H9 (cell line): Measurements from ENCODE around the gene BPIFB2. TPM values are rescaled to one million over a fixed set of nuclear protein-coding genes. Genes with fewer than 3 reads are reported as not detected.

Experiments used
- DNase-seq: peaks from one replicate; pipeline ENCODE4 v3.0.0-alpha.2; 2017
- H2AFZ ChIP-seq: one replicate; pipeline ENCODE4 v1.6.1; 2013; ENCODE audit warnings: mild to moderate bottlenecking, low read length, control low read depth, moderate library complexity
- H2AK5ac ChIP-seq: 2 replicates; pipeline ENCODE4 v1.6.1; 2013; ENCODE audit warnings: low read length, control low read depth, mixed read lengths; ENCODE audit not compliant: insufficient read length
- H2BK120ac ChIP-seq: one replicate; pipeline ENCODE4 v1.6.1; 2013; ENCODE audit warnings: low read depth, mild to moderate bottlenecking, low read length, control low read depth, inconsistent platforms; ENCODE audit not compliant: poor library complexity, severe bottlenecking
- H2BK12ac ChIP-seq: 2 replicates; pipeline ENCODE4 v1.6.1; 2013; ENCODE audit warnings: low read length, control low read depth, mixed read lengths, low read depth; ENCODE audit not compliant: insufficient read length
- H2BK15ac ChIP-seq: 2 replicates; pipeline ENCODE4 v1.6.1; 2013; ENCODE audit warnings: low read depth, low read length, control low read depth
- H2BK20ac ChIP-seq: one replicate; pipeline ENCODE4 v1.6.1; 2013; ENCODE audit warnings: low read depth, mild to moderate bottlenecking, low read length, control low read depth, inconsistent platforms; ENCODE audit not compliant: poor library complexity, severe bottlenecking
- H2BK5ac ChIP-seq: 2 replicates; pipeline ENCODE4 v1.6.1; 2013; ENCODE audit warnings: low read length, control low read depth, mixed read lengths; ENCODE audit not compliant: insufficient read length
- H3K14ac ChIP-seq: 2 replicates; pipeline ENCODE4 v1.6.1; 2013; ENCODE audit warnings: low read length, control low read depth; ENCODE audit not compliant: insufficient read depth
- H3K18ac ChIP-seq: 2 replicates; pipeline ENCODE4 v1.6.1; 2013; ENCODE audit warnings: low read depth, mild to moderate bottlenecking, mixed read lengths, low read length, control low read depth; ENCODE audit not compliant: insufficient read length
- H3K23ac ChIP-seq: 2 replicates; pipeline ENCODE4 v1.6.1; 2013; ENCODE audit warnings: low read length, control low read depth, mixed read lengths, low read depth; ENCODE audit not compliant: insufficient read length
- H3K23me2 ChIP-seq: 2 replicates; pipeline ENCODE4 v1.6.1; 2013; ENCODE audit warnings: low read depth, mild to moderate bottlenecking, mixed read lengths, low read length, control low read depth; ENCODE audit not compliant: insufficient read length, poor library complexity, severe bottlenecking
- H3K27ac ChIP-seq: 2 replicates; pipeline ENCODE4 v1.5.1; 2013; ENCODE audit warnings: low read length, control low read depth, mixed read lengths, low read depth; ENCODE audit not compliant: insufficient read length
- H3K27me3 ChIP-seq: 2 replicates; pipeline ENCODE4 v1.6.1; 2013; ENCODE audit warnings: low read length, control low read depth, inconsistent platforms; ENCODE audit not compliant: insufficient read depth
- H3K4ac ChIP-seq: 2 replicates; pipeline ENCODE4 v1.6.1; 2013; ENCODE audit warnings: low read depth, mild to moderate bottlenecking, control low read depth, inconsistent platforms, low read length, moderate library complexity
- H3K4me1 ChIP-seq: 2 replicates; pipeline ENCODE4 v1.6.1; 2013; ENCODE audit warnings: low read length, control low read depth, inconsistent platforms; ENCODE audit not compliant: insufficient read depth
- H3K4me2 ChIP-seq: 2 replicates; pipeline ENCODE4 v1.6.1; 2013; ENCODE audit warnings: low read length, control low read depth, mixed read lengths; ENCODE audit not compliant: insufficient read length, insufficient read depth
- H3K56ac ChIP-seq: 2 replicates; pipeline ENCODE4 v1.6.1; 2013; ENCODE audit warnings: low read depth, mild to moderate bottlenecking, mixed read lengths, low read length, control low read depth; ENCODE audit not compliant: insufficient read length
- H3K79me1 ChIP-seq: 2 replicates; pipeline ENCODE4 v1.6.1; 2013; ENCODE audit warnings: low read depth, mild to moderate bottlenecking, moderate library complexity, low read length, control low read depth, inconsistent platforms; ENCODE audit not compliant: insufficient read depth, poor library complexity, severe bottlenecking
- H3K79me2 ChIP-seq: 2 replicates; pipeline ENCODE4 v1.6.1; 2013; ENCODE audit warnings: low read length, control low read depth, inconsistent platforms; ENCODE audit not compliant: insufficient read depth
- H3K9ac ChIP-seq: 2 replicates; pipeline ENCODE4 v1.6.1; 2013; ENCODE audit warnings: low read length, control low read depth, mixed read lengths; ENCODE audit not compliant: insufficient read length; ENCODE audit errors: extremely low read depth
- H3K9me3 ChIP-seq: one replicate; pipeline ENCODE4 v1.6.1; 2013; ENCODE audit warnings: low read depth, low read length, inconsistent platforms; ENCODE audit not compliant: control insufficient read depth
- H3T11ph ChIP-seq: one replicate; pipeline ENCODE4 v1.6.1; 2013; ENCODE audit warnings: mild to moderate bottlenecking, low read length, control low read depth, inconsistent platforms
- H4K20me1 ChIP-seq: one replicate; pipeline ENCODE4 v1.6.1; 2013; ENCODE audit not compliant: control insufficient read depth, insufficient read length, insufficient read depth
- H4K5ac ChIP-seq: 2 replicates; pipeline ENCODE4 v1.6.1; 2013; ENCODE audit warnings: low read depth, mild to moderate bottlenecking, mixed read lengths, low read length, control low read depth; ENCODE audit not compliant: insufficient read length
- H4K8ac ChIP-seq: replicated peaks from 2 replicates; pipeline ENCODE4 v1.6.1; 2013; ENCODE audit warnings: low read length, control low read depth, mixed read lengths, low read depth; ENCODE audit not compliant: insufficient read length
- H4K91ac ChIP-seq: 2 replicates; pipeline ENCODE4 v1.6.1; 2013; ENCODE audit warnings: low read depth, mild to moderate bottlenecking, moderate library complexity, mixed read lengths, low read length, control low read depth; ENCODE audit not compliant: insufficient read length
- H3K27ac Mint-ChIP-seq, 3 experiments: 2 replicates in 2 of 3; 3 replicates in 1 of 3; pipeline ENCODE4 v1.8.0; 2020 to 2021; ENCODE audit warnings: mixed read lengths in 3 of 3, mild to moderate bottlenecking in 1 of 3, moderate library complexity in 1 of 3
- H3K27me3 Mint-ChIP-seq: 2 replicates; pipeline ENCODE4 v1.8.0; 2021; ENCODE audit warnings: low read depth, mild to moderate bottlenecking, moderate library complexity, mixed read lengths
- H3K36me3 Mint-ChIP-seq, 3 experiments: 2 replicates in 2 of 3; 3 replicates in 1 of 3; pipeline ENCODE4 v1.8.0; 2020 to 2021; ENCODE audit warnings: low read depth in 3 of 3, mixed read lengths in 3 of 3; ENCODE audit not compliant: insufficient read depth in 1 of 3
- H3K4me1 Mint-ChIP-seq, 2 experiments: 2 replicates each; pipeline ENCODE4 v1.8.0; 2020; ENCODE audit warnings: mixed read lengths in 2 of 2
- H3K4me3 Mint-ChIP-seq, 2 experiments: 2 replicates in 1 of 2; 3 replicates in 1 of 2; pipeline ENCODE4 v1.8.0; 2020 to 2021; ENCODE audit warnings: mild to moderate bottlenecking in 2 of 2, mixed read lengths in 2 of 2, moderate library complexity in 1 of 2
- H3K9me3 Mint-ChIP-seq, 2 experiments: 2 replicates in 1 of 2; 3 replicates in 1 of 2; pipeline ENCODE4 v1.8.0; 2020; ENCODE audit warnings: mild to moderate bottlenecking in 2 of 2, mixed read lengths in 2 of 2, moderate library complexity in 1 of 2
- total RNA-seq: library from RNA; stranded (reverse); gene quantifications from 2 replicates; pipeline ENCODE4 v1.2.1, GENCODE V29; 2021
- TF ChIP-seq, protein P1 (sequence below): fragments of 200-600 bp; sonication (generic); conservative IDR thresholded peaks from 3 replicates; pipeline ENCODE4 v1.8.0; 2021; ENCODE audit warnings: antibody characterized with exemption, mild to moderate bottlenecking

Gene BPIFB2
- total RNA-seq, 1 experiment from 2014 or later = not detected

DNA sequence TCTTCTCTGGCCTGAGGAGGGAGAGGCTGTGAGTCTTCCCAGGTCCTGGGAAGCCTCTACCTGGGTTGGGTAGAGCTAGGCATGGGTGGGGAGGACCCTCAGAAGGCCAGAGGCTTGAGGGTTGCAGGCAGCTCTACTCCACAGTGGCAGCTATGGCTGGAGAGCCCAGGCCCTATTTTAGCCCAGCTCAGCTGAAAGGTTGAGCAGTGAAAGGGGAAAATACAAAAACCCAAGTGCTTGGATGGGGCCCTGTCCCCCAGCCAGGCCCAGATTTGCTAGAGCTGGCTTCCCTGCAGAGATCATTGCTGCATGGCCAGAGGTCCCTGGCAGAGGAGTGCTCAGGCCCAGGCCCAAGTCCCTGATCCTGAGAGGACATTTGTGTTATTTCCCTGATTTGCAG, 48.9 kb upstream of the BPIFB2 start:
- peaks cover 7 to 8% of the 10 kb centered on the region in 2 experiments for H3K4me1 Mint-ChIP-seq
- H3K4me2 ChIP-seq = no peak overlapping the region
- H3K9me3 Mint-ChIP-seq = peaks cover 21 to 32% of the 10 kb centered on the region in 2 experiments
- H3K18ac ChIP-seq = no peak overlapping the region
- H2BK5ac ChIP-seq = no peak overlapping the region
- H3K4me1 ChIP-seq = no peaks in the 10 kb centered on the region
- H3K27ac ChIP-seq = no peak overlapping the region
- no peaks in the 10 kb centered on the region for H3K27me3 ChIP-seq
- H3K9ac ChIP-seq = no peak overlapping the region
- H4K20me1 ChIP-seq = no peaks in the 10 kb centered on the region
- no peak overlapping the region for H3K4ac ChIP-seq
- H4K5ac ChIP-seq = no peak overlapping the region
- DNase-seq = no peak
- H3K27ac Mint-ChIP-seq = no peak overlapping the region
- H3K23ac ChIP-seq = no peak overlapping the region
- peaks cover 1 to 12% (median 7%) of the 10 kb centered on the region in 3 experiments; a peak in 4 of 7 replicates for H3K36me3 Mint-ChIP-seq
- H3K79me2 ChIP-seq = no peaks in the 10 kb centered on the region
- no peak overlapping the region for H2BK120ac ChIP-seq
- H3K9me3 ChIP-seq = no peaks in the 10 kb centered on the region
- H2BK12ac ChIP-seq = no peak overlapping the region
- H3T11ph ChIP-seq = no peak overlapping the region
- TF ChIP-seq, protein P1, sequence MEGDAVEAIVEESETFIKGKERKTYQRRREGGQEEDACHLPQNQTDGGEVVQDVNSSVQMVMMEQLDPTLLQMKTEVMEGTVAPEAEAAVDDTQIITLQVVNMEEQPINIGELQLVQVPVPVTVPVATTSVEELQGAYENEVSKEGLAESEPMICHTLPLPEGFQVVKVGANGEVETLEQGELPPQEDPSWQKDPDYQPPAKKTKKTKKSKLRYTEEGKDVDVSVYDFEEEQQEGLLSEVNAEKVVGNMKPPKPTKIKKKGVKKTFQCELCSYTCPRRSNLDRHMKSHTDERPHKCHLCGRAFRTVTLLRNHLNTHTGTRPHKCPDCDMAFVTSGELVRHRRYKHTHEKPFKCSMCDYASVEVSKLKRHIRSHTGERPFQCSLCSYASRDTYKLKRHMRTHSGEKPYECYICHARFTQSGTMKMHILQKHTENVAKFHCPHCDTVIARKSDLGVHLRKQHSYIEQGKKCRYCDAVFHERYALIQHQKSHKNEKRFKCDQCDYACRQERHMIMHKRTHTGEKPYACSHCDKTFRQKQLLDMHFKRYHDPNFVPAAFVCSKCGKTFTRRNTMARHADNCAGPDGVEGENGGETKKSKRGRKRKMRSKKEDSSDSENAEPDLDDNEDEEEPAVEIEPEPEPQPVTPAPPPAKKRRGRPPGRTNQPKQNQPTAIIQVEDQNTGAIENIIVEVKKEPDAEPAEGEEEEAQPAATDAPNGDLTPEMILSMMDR = no peak
- H2BK15ac ChIP-seq = no peak overlapping the region
- no peaks in the 10 kb centered on the region for H3K23me2 ChIP-seq
- H4K91ac ChIP-seq = no peak overlapping the region
- H3K14ac ChIP-seq = no peak overlapping the region; the same call in 1 of the 2 replicates
- H2AFZ ChIP-seq = no peak overlapping the region
- H2AK5ac ChIP-seq = no peak overlapping the region
- H3K79me1 ChIP-seq = no peaks in the 10 kb centered on the region
- H2BK20ac ChIP-seq = no peak overlapping the region
- no peak overlapping the region for H3K4me3 Mint-ChIP-seq
- H3K56ac ChIP-seq = no peak overlapping the region
- peaks cover 82% of the 10 kb centered on the region for H3K27me3 Mint-ChIP-seq
- no peak overlapping the region for H4K8ac ChIP-seq
